OCI-LY3 (cell line): Measurements from ENCODE around the gene DACT2.

Source experiments
- H2AFZ ChIP-seq: fragments of 200-600, 300-600 bp; shearing (Covaris generic); 2 replicates; pipeline ENCODE4 v1.6.0; 2014; ENCODE audit warnings: antibody characterized with exemption, low read depth, low read length
- H3K27ac ChIP-seq: fragments of 200-600, 300-600 bp; sonication (generic); 2 replicates; pipeline ENCODE4 v1.5.1; 2014; ENCODE audit warnings: mild to moderate bottlenecking, low read length, moderate library complexity, mixed read lengths
- H3K27me3 ChIP-seq: fragments of 200-600, 300-600 bp; sonication (generic); 2 replicates; pipeline ENCODE4 v1.6.1; 2014; ENCODE audit warnings: low read depth, low read length, mixed read lengths
- H3K36me3 ChIP-seq: fragments of 200-600, 300-600 bp; sonication (generic); replicated peaks from 2 replicates; pipeline ENCODE3; 2014; ENCODE audit warnings: low read depth, low read length, mixed read lengths
- H3K4me1 ChIP-seq: fragments of 300-600, 200-600 bp; sonication (generic); 2 replicates; pipeline ENCODE4 v1.6.1; 2014; ENCODE audit warnings: low read length, mixed read lengths
- H3K4me2 ChIP-seq: fragments of 200-600, 300-600 bp; sonication (generic); 2 replicates; pipeline ENCODE4 v1.6.1; 2014; ENCODE audit warnings: low read length, mixed read lengths
- H3K4me3 ChIP-seq: fragments of 300-600, 200-600 bp; sonication (generic); 2 replicates; pipeline ENCODE4 v1.5.1; 2014; ENCODE audit warnings: antibody characterized with exemption, mild to moderate bottlenecking, low read length, moderate library complexity
- H3K79me2 ChIP-seq: fragments of 300-600, 200-600 bp; shearing (Covaris generic); 2 replicates; pipeline ENCODE4 v1.6.1; 2014; ENCODE audit warnings: mild to moderate bottlenecking, low read length, mixed read lengths
- H3K9ac ChIP-seq: fragments of 300-600, 200-600 bp; shearing (Covaris generic); 2 replicates; pipeline ENCODE4 v1.6.0; 2014; ENCODE audit warnings: mild to moderate bottlenecking, low read length, moderate library complexity
- H3K9me3 ChIP-seq: fragments of 200-600, 300-600 bp; shearing (Covaris generic); 2 replicates; pipeline ENCODE4 v1.6.1; 2014; ENCODE audit warnings: low read length, mixed read lengths; ENCODE audit not compliant: insufficient read depth
- H4K20me1 ChIP-seq: fragments of 200-600, 300-600 bp; sonication (generic); 2 replicates; pipeline ENCODE4 v1.6.1; 2016; ENCODE audit warnings: low read length, mixed read lengths; ENCODE audit not compliant: insufficient read depth
- CTCF ChIP-seq: fragments of 200-600, 300-600 bp; sonication (generic); IDR thresholded peaks from 2 replicates; pipeline ENCODE4 v1.5.1; 2014; ENCODE audit warnings: antibody characterized with exemption, low read length, low read depth
- EZH2phosphoT487 ChIP-seq: fragments of 200-600 bp; shearing (Covaris generic); IDR thresholded peaks from 2 replicates; pipeline ENCODE4 v1.6.1; 2018; ENCODE audit warnings: antibody characterized with exemption, mixed run types, low read depth

DACT2 gene

GRCh38 chr6:168367285-168367751 lies 47.7 kb upstream of the DACT2 start:
- H4K20me1 ChIP-seq, result no peaks in the 10 kb centered on the region
- no peak overlapping the region for H3K9ac ChIP-seq
- H3K79me2 ChIP-seq, result no peaks in the 10 kb centered on the region
- TF ChIP-seq EZH2phosphoT487 (no peak), CTCF (no peak)
- no peaks in the 10 kb centered on the region for H3K4me1 ChIP-seq
- no peak overlapping the region for H3K4me2 ChIP-seq
- no peak overlapping the region for H3K4me3 ChIP-seq
- H3K27me3 ChIP-seq, result no peaks in the 10 kb centered on the region
- no peak overlapping the region for H2AFZ ChIP-seq
- no peaks in the 10 kb centered on the region for H3K36me3 ChIP-seq
- no peaks in the 10 kb centered on the region for H3K9me3 ChIP-seq
- H3K27ac ChIP-seq, result no peak overlapping the region

- H2AFZ ChIP-seq, result no peak overlapping the region
- H3K4me2 ChIP-seq, result no peak overlapping the region
- no peak for TF ChIP-seq EZH2phosphoT487
- TF ChIP-seq CTCF, result no peak
- no peaks in the 10 kb centered on the region for H4K20me1 ChIP-seq
- H3K36me3 ChIP-seq, result no peaks in the 10 kb centered on the region
- H3K4me1 ChIP-seq, result no peaks in the 10 kb centered on the region
- H3K9me3 ChIP-seq, result no peaks in the 10 kb centered on the region
- no peaks in the 10 kb centered on the region for H3K79me2 ChIP-seq
- no peak overlapping the region for H3K27ac ChIP-seq
- H3K27me3 ChIP-seq, result no peaks in the 10 kb centered on the region
- H3K9ac ChIP-seq, result no peak overlapping the region
- H3K4me3 ChIP-seq, result no peak overlapping the region
These were observed 46.9 kb upstream of the DACT2 start for GRCh38 chr6:168366473-168366872.

- TF ChIP-seq CTCF, result no peak
- no peak for TF ChIP-seq EZH2phosphoT487
- no peak overlapping the region for H3K27ac ChIP-seq
- no peak overlapping the region for H3K9ac ChIP-seq
- no peaks in the 10 kb centered on the region for H4K20me1 ChIP-seq
- H3K4me2 ChIP-seq, result no peak overlapping the region
- no peak overlapping the region for H3K4me3 ChIP-seq
- no peaks in the 10 kb centered on the region for H3K36me3 ChIP-seq
- no peaks in the 10 kb centered on the region for H3K79me2 ChIP-seq
- H2AFZ ChIP-seq, result no peak overlapping the region
- no peaks in the 10 kb centered on the region for H3K4me1 ChIP-seq
- no peaks in the 10 kb centered on the region for H3K27me3 ChIP-seq
- no peaks in the 10 kb centered on the region for H3K9me3 ChIP-seq
These were observed 46.0 kb upstream of the DACT2 start for GRCh38 chr6:168365422-168366165.

GRCh38 chr6:168364793-168365421 lies 45.3 kb upstream of the DACT2 start:
- Histone ChIP-seq H2AFZ (no peak overlapping the region), H3K4me3 (no peak overlapping the region), H3K4me1 (no peaks in the 10 kb centered on the region), H3K27me3 (no peaks in the 10 kb centered on the region), H3K36me3 (no peaks in the 10 kb centered on the region), H3K9me3 (no peaks in the 10 kb centered on the region), H3K79me2 (no peaks in the 10 kb centered on the region), H3K27ac (no peak overlapping the region), H4K20me1 (no peaks in the 10 kb centered on the region), H3K9ac (no peak overlapping the region), H3K4me2 (no peak overlapping the region)
- TF ChIP-seq CTCF (no peak), EZH2phosphoT487 (no peak)
